ENCODE data around the gene EVPLL.
"Not testable (repeated sequence)": the region's sequence is repeated elsewhere in the genome, so short reads cannot be mapped to it uniquely, and the experiment has no call there.

- not testable (repeated sequence) for TF ChIP-seq POLR2A, CTCF (IDR thresholded peaks at IDR 0.05)
Observed at GRCh38 chr17:18409321-18409720, 31.7 kb downstream of the EVPLL start.
